Activated CD4-positive, CD25-positive, alpha-beta regulatory T cell treated with anti-CD3 and anti-CD28 coated beads, Interleukin-2, amount 50 U/mL, for 16 hours (primary cell): Measurements from ENCODE around the gene CRK.
"Not testable (repeated sequence)": the region's sequence is repeated elsewhere in the genome, so short reads cannot be mapped to it uniquely, and the experiment has no call there.

Experiments
- DNase-seq: peaks from one replicate; pipeline ENCODE4 v3.0.0-alpha.2; 2020; ENCODE audit warnings: low read depth, low spot score

CRK gene

GRCh38 chr17:1387490-1388227 lies 68.4 kb downstream of the CRK start:
- DNase-seq: not testable (repeated sequence)

GRCh38 chr17:1386675-1387190 lies 69.3 kb downstream of the CRK start:
- not testable (repeated sequence) for DNase-seq

GRCh38 chr17:1386265-1386664 lies 69.8 kb downstream of the CRK start:
- DNase-seq: no peak

GRCh38 chr17:1385861-1386260 lies 70.2 kb downstream of the CRK start:
- DNase-seq: no peak

GRCh38 chr17:1384905-1385435 lies 71.1 kb downstream of the CRK start:
- DNase-seq: no peak

GRCh38 chr17:1379930-1380313 lies 76.1 kb downstream of the CRK start:
- no peak for DNase-seq

- DNase-seq: no peak
Observed at GRCh38 chr17:1379208-1379929, 76.7 kb downstream of the CRK start.

- not testable (repeated sequence) for DNase-seq
Observed at GRCh38 chr17:1378476-1378860, 77.6 kb downstream of the CRK start.

GRCh38 chr17:1377334-1377733 lies 78.7 kb downstream of the CRK start:
- DNase-seq: no peak

GRCh38 chr17:1376061-1376460 lies 80.0 kb downstream of the CRK start:
- DNase-seq: no peak

- no peak for DNase-seq
Observed at GRCh38 chr17:1375615-1376014, 80.4 kb downstream of the CRK start.

- no peak for DNase-seq
Observed at GRCh38 chr17:1374431-1375177, 81.4 kb downstream of the CRK start.

- DNase-seq: no peak
Observed at GRCh38 chr17:1373707-1374237, 82.3 kb downstream of the CRK start.

- no peak for DNase-seq
Observed at GRCh38 chr17:1372618-1373017, 83.4 kb downstream of the CRK start.

- no peak for DNase-seq
Observed at GRCh38 chr17:1371893-1372590, 84.0 kb downstream of the CRK start.
